GM12864 (cell line): ENCODE measurements around the gene MRPL36.

Experiments used
- DNase-seq: peaks from one replicate; pipeline ENCODE4 v3.0.0-alpha.2; 2011; ENCODE audit warnings: low read depth
- H3K4me3 ChIP-seq: 2 replicates; pipeline ENCODE4 v1.5.1; 2011; ENCODE audit warnings: mild to moderate bottlenecking, low read depth, low read length, control low read depth
- TF ChIP-seq, protein P1 (sequence below): IDR thresholded peaks from 2 replicates; pipeline ENCODE4 v1.5.1; 2011; ENCODE audit warnings: low read depth, mild to moderate bottlenecking, moderate library complexity, low read length, control low read depth, inconsistent platforms; ENCODE audit errors: missing control alignments

Gene MRPL36

DNA sequence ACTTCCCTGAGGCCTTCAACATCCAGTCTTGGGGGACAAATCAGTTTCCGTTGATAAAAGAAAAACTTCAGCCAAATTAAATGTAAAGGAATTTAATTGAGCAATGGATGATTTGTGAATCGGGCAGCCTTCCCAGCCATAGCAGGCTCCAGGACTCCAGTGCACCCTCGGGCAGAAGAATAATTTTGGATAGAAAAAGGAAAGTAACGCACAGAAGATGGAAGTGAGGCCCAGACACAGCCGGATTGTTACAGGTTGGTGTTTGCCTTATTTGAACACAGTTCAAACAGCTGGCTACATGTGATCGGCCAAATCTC is 19.1 kb downstream of the MRPL36 start:
- H3K4me3 ChIP-seq: no peak overlapping the region
- no peak for DNase-seq
- TF ChIP-seq, protein P1, sequence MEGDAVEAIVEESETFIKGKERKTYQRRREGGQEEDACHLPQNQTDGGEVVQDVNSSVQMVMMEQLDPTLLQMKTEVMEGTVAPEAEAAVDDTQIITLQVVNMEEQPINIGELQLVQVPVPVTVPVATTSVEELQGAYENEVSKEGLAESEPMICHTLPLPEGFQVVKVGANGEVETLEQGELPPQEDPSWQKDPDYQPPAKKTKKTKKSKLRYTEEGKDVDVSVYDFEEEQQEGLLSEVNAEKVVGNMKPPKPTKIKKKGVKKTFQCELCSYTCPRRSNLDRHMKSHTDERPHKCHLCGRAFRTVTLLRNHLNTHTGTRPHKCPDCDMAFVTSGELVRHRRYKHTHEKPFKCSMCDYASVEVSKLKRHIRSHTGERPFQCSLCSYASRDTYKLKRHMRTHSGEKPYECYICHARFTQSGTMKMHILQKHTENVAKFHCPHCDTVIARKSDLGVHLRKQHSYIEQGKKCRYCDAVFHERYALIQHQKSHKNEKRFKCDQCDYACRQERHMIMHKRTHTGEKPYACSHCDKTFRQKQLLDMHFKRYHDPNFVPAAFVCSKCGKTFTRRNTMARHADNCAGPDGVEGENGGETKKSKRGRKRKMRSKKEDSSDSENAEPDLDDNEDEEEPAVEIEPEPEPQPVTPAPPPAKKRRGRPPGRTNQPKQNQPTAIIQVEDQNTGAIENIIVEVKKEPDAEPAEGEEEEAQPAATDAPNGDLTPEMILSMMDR: no peak

DNA sequence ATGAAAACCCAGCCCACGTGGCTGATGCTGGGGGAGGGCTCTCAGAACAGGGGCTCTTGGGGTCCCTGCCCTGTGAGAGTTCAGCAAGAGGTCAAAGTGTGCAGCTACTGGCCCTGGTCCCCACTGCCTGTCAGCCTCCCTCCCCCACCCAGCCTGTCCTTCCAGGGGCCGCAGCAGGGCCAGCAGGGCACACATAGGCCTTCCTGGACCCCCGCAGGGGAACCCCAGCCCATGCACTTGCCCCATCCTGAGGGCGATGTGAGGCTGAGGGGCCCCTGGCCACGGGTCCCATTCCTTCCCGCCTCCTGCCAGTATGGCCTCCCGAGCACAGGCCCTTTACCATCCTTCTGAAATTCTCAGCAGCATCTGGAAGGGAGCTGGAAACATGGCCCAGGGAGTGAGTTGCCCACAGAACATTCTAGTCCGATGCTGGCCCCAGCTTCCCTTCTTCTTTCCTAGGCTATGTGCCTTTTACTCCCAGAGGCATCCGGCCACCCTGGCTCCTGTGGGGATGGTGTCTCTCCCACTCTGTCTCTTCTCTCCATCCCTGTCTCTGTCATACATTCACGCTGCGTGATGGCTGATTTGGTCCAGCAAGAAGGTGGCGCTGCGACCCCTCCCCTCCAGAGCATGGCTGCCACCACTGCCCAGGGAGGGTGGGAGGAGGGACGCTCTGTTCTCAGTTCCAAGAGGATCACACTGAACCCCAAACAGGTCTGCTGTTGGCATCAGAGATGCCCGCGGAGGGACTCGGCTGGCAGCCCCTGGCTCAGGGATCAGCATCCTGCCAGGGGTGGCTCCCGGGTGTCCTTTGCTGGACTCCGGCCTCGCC is 19.6 kb downstream of the MRPL36 start:
- no peak for DNase-seq
- TF ChIP-seq, protein P1: no peak
- no peak overlapping the region for H3K4me3 ChIP-seq

DNA sequence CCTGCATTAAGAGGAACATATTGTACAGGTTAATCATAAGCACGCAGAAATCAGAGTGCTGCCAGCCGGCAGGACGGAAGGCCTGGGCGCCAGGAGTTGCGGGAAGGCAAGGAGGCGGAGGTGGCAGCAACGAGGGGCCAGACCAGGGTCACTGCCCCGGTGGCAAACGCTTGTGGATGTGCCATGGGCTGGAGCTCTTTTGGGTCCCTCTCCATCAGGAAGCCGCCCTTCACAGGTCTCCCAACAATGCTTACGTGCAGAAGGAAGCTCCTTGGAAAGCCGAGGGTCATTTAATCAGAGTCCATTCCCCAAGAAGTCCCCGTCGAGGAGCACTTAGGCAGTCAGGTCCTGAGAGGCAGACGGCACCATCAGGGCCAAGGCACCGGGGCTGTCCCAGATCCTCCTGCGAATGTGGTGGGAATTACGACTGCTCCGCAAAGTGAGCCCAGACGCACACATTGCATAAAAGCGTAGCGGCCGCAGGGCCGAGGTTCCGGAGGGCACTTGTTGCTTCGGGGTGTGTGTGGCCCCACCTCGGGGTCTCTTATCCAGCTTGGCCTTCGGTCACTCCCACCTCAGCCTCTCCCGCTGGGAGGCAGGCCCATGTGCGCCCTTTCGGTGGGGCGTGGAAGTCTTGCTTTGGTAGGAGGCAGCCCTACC is 20.5 kb downstream of the MRPL36 start:
- H3K4me3 ChIP-seq: no peak overlapping the region
- no peak for DNase-seq
- TF ChIP-seq, protein P1: no peak

DNA sequence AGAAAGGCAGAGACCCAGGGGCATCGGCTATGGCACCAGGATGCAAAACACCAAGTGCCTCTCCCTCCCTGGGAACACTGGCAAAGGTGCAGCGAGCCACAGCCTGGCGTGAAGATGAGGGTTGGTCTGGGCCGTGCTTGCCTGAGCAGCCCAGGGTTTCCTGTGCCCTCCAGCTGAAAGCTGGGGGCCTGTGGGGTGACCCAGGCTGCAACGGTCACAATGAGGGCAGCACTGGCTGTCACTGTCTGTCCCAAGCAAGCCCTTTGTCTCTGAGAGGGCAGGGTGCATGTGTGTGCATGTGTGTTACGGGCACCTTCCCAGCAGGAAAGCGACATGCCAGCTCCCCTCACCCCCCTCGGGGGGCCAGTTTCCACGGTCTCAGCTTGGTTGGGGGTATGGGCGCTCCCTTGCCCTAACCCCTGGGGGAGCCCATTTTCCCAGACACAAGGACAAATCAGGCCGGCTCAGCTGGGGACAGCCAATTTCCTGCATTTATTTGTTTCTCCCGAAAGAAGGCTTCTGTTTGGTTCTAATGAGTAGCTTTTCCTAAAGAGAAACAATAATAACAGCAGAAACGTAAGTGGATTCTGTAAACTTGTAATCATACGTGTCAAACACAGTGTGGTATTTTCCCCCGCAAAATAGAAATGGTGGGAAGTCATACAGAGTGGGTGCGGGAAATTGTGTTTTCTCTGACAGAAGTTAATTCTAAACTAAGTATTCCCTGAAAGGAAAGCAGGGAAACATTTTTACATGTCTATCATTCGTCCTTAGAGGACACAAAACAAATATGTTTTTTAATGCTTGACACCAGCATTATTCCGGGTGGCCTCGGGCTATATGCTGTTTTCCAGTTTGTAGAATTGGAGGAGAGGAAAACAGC is 21.3 kb downstream of the MRPL36 start:
- no peak for DNase-seq
- TF ChIP-seq, protein P1: no peak
- H3K4me3 ChIP-seq: no peak overlapping the region

DNA sequence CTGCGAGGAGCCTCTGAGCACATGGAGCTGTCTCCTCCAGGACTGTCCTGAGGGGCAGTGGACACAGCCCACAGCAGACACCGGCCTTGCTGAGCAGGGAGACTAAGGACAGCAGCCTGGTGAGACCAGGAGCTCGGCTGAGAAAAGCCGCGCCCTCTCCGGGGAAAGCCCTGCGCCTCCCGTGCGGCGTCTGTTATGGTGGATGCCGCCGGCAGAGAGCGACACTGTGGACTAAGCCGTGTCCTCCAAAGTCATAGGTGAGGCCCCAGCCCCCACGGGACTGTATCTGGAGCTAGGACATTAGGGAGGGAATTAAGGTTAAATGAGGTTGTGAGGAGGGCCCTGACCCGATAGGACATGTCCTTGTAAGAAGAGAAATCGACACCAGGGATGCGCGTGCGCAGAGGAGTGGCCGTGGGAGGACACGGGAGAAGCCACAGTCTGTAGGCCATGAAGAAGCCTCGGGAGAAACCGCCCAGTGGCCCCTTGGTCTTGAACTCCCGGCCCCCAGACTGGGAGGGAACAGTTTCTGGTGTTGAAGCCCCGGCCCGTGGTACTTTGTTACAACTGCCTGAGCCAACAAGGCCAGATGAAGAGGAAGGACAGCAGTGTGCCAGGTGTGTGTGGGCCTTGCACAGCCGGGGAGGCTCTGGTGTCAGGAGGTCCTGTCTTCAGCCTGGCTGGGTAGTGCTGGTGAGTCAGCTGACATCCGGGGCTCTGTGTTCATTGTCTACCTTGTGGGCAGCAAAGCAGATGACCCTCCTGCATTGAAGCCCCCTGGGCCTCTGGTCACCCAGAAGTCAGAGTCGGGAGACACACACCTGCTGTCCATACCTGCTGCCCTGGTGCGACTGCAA is 22.1 kb downstream of the MRPL36 start:
- DNase-seq: no peak
- TF ChIP-seq, protein P1: no peak
- no peak overlapping the region for H3K4me3 ChIP-seq

DNA sequence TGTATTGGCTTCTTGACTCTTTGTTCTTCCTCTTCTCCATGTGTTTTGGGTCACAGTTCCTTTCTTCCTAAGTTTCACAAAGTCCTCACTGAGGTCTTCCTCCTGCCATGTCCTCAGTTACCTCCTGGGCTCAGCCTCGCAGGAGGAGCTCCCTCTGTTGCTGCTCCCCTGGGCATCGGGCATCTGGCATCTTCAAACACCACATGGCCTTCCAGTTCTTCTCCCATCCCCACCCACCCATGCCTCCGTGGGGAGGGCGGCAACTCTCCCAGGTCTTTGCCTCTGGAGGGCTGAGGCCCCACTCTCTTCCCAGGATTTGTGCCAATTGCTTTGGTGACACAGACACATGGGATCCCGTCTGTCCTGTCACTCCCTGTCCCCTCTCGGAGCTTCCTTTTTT is 22.8 kb downstream of the MRPL36 start:
- TF ChIP-seq, protein P1: no peak
- no peak for DNase-seq
- H3K4me3 ChIP-seq: no peak overlapping the region
